Neural cell (in vitro differentiated cells): ENCODE data around the gene SLC6A19. TPM values are rescaled to one million over a fixed set of nuclear protein-coding genes. Genes with fewer than 3 reads are reported as not detected.

Source experiments
- H2AFZ ChIP-seq: fragments of 200-600, 300-800 bp; sonication (generic), shearing (Covaris generic); 2 replicates; pipeline ENCODE4 v1.6.0; 2014; ENCODE audit warnings: low read depth, mild to moderate bottlenecking, antibody characterized with exemption, low read length, moderate library complexity
- H3F3A ChIP-seq: fragments of 200-600 bp; shearing (Covaris generic); 2 replicates; pipeline ENCODE4 v1.6.1; 2016; ENCODE audit warnings: mild to moderate bottlenecking, moderate library complexity, mixed read lengths, antibody characterized with exemption, low read length; ENCODE audit not compliant: insufficient read depth, poor library complexity, severe bottlenecking
- H3K27ac ChIP-seq: fragments of 200-600, 300-800 bp; sonication (generic), shearing (Covaris generic); 2 replicates; pipeline ENCODE4 v1.5.1; 2014; ENCODE audit warnings: mild to moderate bottlenecking, low read length, moderate library complexity
- H3K27me3 ChIP-seq: fragments of 300-800, 200-600 bp; sonication (generic), shearing (Covaris generic); 2 replicates; pipeline ENCODE4 v1.6.0; 2014; ENCODE audit warnings: mild to moderate bottlenecking, low read depth, low read length, moderate library complexity; ENCODE audit not compliant: insufficient read depth
- H3K36me3 ChIP-seq: fragments of 300-800, 200-600 bp; sonication (generic), shearing (Covaris generic); 2 replicates; pipeline ENCODE4 v1.5.1; 2014; ENCODE audit warnings: mild to moderate bottlenecking, antibody characterized with exemption, low read length, moderate library complexity; ENCODE audit not compliant: insufficient read depth
- H3K4me2 ChIP-seq: fragments of 300-800, 200-600 bp; sonication (generic), shearing (Covaris generic); 2 replicates; pipeline ENCODE4 v1.6.0; 2014; ENCODE audit warnings: mild to moderate bottlenecking, low read length
- H3K4me3 ChIP-seq: fragments of 300-800, 200-600 bp; sonication (generic), shearing (Covaris generic); 2 replicates; pipeline ENCODE4 v1.5.1; 2014; ENCODE audit warnings: mild to moderate bottlenecking, low read length, moderate library complexity
- H3K79me2 ChIP-seq: fragments of 200-600 bp; shearing (Covaris generic); replicated peaks from 2 replicates; pipeline ENCODE4 v1.6.0; 2014; ENCODE audit warnings: mild to moderate bottlenecking, low read length, moderate library complexity; ENCODE audit not compliant: insufficient read depth
- H3K9ac ChIP-seq: fragments of 300-800, 200-600 bp; sonication (generic), shearing (Covaris generic); 2 replicates; pipeline ENCODE4 v1.6.1; 2016; ENCODE audit warnings: mild to moderate bottlenecking, low read length, mixed read lengths
- H3K9me2 ChIP-seq: fragments of 200-600 bp; shearing (Covaris generic); 2 replicates; pipeline ENCODE4 v1.6.1; 2016; ENCODE audit warnings: mild to moderate bottlenecking, low read length, mixed read lengths; ENCODE audit not compliant: insufficient read depth
- H3K9me3 ChIP-seq: fragments of 200-600, 300-800 bp; sonication (generic), shearing (Covaris generic); 2 replicates; pipeline ENCODE4 v1.6.1; 2016; ENCODE audit warnings: mild to moderate bottlenecking, mixed run types, low read length, moderate library complexity, mixed read lengths
- H4K20me1 ChIP-seq: fragments of 200-600 bp; shearing (Covaris generic); 2 replicates; pipeline ENCODE4 v1.6.1; 2016; ENCODE audit warnings: mild to moderate bottlenecking, mixed run types; ENCODE audit not compliant: insufficient read depth
- EP300 ChIP-seq: fragments of 450-650 bp; conservative IDR thresholded peaks from 2 replicates; pipeline ENCODE4 v1.6.1; 2014; ENCODE audit warnings: antibody characterized with exemption, mild to moderate bottlenecking, moderate library complexity; ENCODE audit not compliant: poor library complexity, severe bottlenecking
- EZH2 ChIP-seq: fragments of 200-600, 300-800 bp; shearing (Covaris generic), sonication (generic); IDR thresholded peaks from 2 replicates; pipeline ENCODE4 v1.6.1; 2014; ENCODE audit warnings: antibody characterized with exemption, low read length, borderline replicate concordance, mild to moderate bottlenecking; ENCODE audit not compliant: insufficient read depth, poor library complexity, severe bottlenecking
- MXI1 ChIP-seq: fragments of 450-650 bp; conservative IDR thresholded peaks from 2 replicates; pipeline ENCODE4 v1.6.1; 2014; ENCODE audit warnings: antibody characterized with exemption, mild to moderate bottlenecking; ENCODE audit not compliant: poor library complexity, severe bottlenecking
- POLR2AphosphoS5 ChIP-seq: IDR thresholded peaks from 2 replicates; pipeline ENCODE4 v1.6.1; 2012
- RAD21 ChIP-seq: fragments of 450-650 bp; conservative IDR thresholded peaks from 2 replicates; pipeline ENCODE4 v1.6.1; 2014; ENCODE audit warnings: antibody characterized with exemption, mild to moderate bottlenecking, moderate library complexity
- REST ChIP-seq: IDR thresholded peaks from 2 replicates; pipeline ENCODE4 v1.6.1; 2012; ENCODE audit warnings: borderline replicate concordance
- SMC3 ChIP-seq: fragments of 450-650 bp; conservative IDR thresholded peaks from 2 replicates; pipeline ENCODE4 v1.6.1; 2014; ENCODE audit warnings: antibody characterized with exemption, mild to moderate bottlenecking, moderate library complexity; ENCODE audit not compliant: poor library complexity
- TAF1 ChIP-seq: IDR thresholded peaks from 2 replicates; pipeline ENCODE4 v1.6.1; 2012; ENCODE audit warnings: low read depth
- polyA plus RNA-seq: library from polyadenylated mRNA; depleted of rRNA; stranded (reverse); fragments of >200 nt; gene quantifications from 2 replicates; pipeline ENCODE4 v1.2.3, GENCODE V29; 2014
- TF ChIP-seq, protein P1 (sequence below): fragments of 450-650 bp; IDR thresholded peaks from 2 replicates; pipeline ENCODE4 v1.5.1; 2014; ENCODE audit warnings: antibody characterized with exemption, mild to moderate bottlenecking, moderate library complexity; ENCODE audit not compliant: poor library complexity, severe bottlenecking

The SLC6A19 gene
- polyA plus RNA-seq, 1 donor from 2014 or later, result not detected

DNA sequence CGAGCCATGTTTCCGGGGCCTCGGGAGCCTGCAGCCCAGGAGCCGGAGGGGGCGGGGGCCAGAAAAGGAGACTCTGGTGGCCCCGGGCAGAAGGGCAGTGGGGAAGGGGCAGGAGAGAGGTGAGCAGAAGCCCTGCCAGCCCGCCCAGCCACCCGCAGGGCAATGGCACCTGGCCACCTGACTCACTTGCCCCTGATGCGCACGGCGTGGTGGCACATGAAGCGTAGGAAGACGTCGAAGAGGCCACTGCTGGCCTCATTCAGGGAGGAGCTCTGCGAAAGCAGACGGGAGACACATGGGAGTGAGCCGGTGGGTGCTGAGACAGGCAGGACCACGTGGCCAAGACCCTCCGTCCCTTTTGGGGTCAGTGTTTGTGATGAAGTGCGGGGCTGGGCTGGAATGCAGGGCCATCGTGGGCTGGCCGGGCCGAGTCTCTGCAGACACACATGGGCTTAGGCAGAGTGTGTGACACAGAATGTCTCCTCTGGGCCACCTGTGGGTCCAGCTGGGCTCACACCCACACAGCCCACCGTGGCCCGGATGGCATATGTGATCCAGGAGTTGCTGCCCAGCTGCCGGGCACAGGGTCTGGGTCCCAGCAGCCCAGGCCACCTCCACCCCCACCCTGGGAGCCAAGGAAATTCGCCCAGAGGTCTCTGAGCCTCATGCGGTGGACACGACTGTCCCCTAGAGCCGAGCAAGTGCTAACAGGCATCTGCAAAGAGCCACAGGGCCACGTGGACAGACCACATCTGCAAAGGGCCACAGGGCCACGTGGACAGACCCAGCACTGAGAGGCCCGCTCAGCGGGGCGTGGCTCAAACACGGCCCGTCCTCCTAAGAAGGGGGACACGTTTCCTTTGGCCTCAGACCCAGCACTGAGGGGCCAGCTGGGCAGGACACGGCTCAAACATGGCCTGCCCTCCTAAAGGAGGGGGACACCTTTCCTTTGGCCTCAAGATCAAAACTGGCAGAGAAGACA lies 69.8 kb downstream of the SLC6A19 start:
- Histone ChIP-seq H3K9ac (no peak overlapping the region), H3K27ac (no peak overlapping the region), H4K20me1 (no peaks in the 10 kb centered on the region), H3K9me2 (no peaks in the 10 kb centered on the region), H3K79me2 (no peaks in the 10 kb centered on the region), H3K27me3 (no peaks in the 10 kb centered on the region), H2AFZ (no peak overlapping the region), H3K9me3 (no peaks in the 10 kb centered on the region), H3K4me3 (no peak overlapping the region), H3F3A (no peaks in the 10 kb centered on the region), H3K36me3 (no peaks in the 10 kb centered on the region), H3K4me2 (no peak overlapping the region)
- no peak for TF ChIP-seq POLR2AphosphoS5
- no peak for TF ChIP-seq EP300
- TF ChIP-seq, protein P1, sequence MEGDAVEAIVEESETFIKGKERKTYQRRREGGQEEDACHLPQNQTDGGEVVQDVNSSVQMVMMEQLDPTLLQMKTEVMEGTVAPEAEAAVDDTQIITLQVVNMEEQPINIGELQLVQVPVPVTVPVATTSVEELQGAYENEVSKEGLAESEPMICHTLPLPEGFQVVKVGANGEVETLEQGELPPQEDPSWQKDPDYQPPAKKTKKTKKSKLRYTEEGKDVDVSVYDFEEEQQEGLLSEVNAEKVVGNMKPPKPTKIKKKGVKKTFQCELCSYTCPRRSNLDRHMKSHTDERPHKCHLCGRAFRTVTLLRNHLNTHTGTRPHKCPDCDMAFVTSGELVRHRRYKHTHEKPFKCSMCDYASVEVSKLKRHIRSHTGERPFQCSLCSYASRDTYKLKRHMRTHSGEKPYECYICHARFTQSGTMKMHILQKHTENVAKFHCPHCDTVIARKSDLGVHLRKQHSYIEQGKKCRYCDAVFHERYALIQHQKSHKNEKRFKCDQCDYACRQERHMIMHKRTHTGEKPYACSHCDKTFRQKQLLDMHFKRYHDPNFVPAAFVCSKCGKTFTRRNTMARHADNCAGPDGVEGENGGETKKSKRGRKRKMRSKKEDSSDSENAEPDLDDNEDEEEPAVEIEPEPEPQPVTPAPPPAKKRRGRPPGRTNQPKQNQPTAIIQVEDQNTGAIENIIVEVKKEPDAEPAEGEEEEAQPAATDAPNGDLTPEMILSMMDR, result no peak
- no peak for TF ChIP-seq TAF1
- no peak for TF ChIP-seq EZH2
- TF ChIP-seq SMC3, result no peak
- TF ChIP-seq MXI1, result no peak
- no peak for TF ChIP-seq REST
- no peak for TF ChIP-seq RAD21

- H3K9me3 ChIP-seq, result no peaks in the 10 kb centered on the region
- H3K4me2 ChIP-seq, result no peak overlapping the region
- no peak overlapping the region for H2AFZ ChIP-seq
- no peaks in the 10 kb centered on the region for H3F3A ChIP-seq
- no peaks in the 10 kb centered on the region for H3K27me3 ChIP-seq
- no peak overlapping the region for H3K9ac ChIP-seq
- no peaks in the 10 kb centered on the region for H3K9me2 ChIP-seq
- H4K20me1 ChIP-seq, result no peaks in the 10 kb centered on the region
- TF ChIP-seq REST (no peak), SMC3 (no peak), EZH2 (no peak), EP300 (no peak), MXI1 (no peak), POLR2AphosphoS5 (no peak), RAD21 (no peak), TAF1 (no peak)
- TF ChIP-seq, protein P1, result no peak
- H3K4me3 ChIP-seq, result no peak overlapping the region
- H3K79me2 ChIP-seq, result no peaks in the 10 kb centered on the region
- no peak overlapping the region for H3K27ac ChIP-seq
- H3K36me3 ChIP-seq, result no peaks in the 10 kb centered on the region
Observed at GRCh38 chr5:1272201-1272600, 70.8 kb downstream of the SLC6A19 start.
